Activated B cell treated with CpG ODN at 0.5 μM for 24 hours (primary cell): ENCODE data around the gene HHAT. TPM values are rescaled to one million over a fixed set of nuclear protein-coding genes. Genes with fewer than 3 reads are reported as not detected.

ENCODE experiments used
- ATAC-seq: fragments of 200-7000 bp; cut with Tn5 transposase; one replicate; pipeline ENCODE4 v1.10.0; 2021; ENCODE audit warnings: low read depth, mild to moderate bottlenecking, moderate library complexity
- CTCF ChIA-PET: fragments of 350-600 bp; sonication (Branson Sonifier 250); formaldehyde crosslinking; loops from one replicate; lab custom pipeline; 2021; ENCODE audit warnings: antibody characterized with exemption; lab: Charles Lee
- POLR2A ChIA-PET: fragments of 350-600 bp; sonication (Branson Sonifier 250); formaldehyde crosslinking; loops from one replicate; lab custom pipeline; 2021; ENCODE audit warnings: antibody characterized with exemption; lab: Charles Lee
- DNase-seq: peaks from one replicate; pipeline ENCODE4 v3.0.0; 2022
- H3K27ac Mint-ChIP-seq: one replicate; pipeline ENCODE4 v1.8.0; 2020; ENCODE audit warnings: mixed read lengths
- H3K27me3 Mint-ChIP-seq: one replicate; pipeline ENCODE4 v1.8.0; 2021; ENCODE audit warnings: mixed read lengths
- H3K36me3 Mint-ChIP-seq: one replicate; pipeline ENCODE4 v1.8.0; 2021; ENCODE audit warnings: low read depth, mixed read lengths
- H3K4me1 Mint-ChIP-seq: one replicate; pipeline ENCODE4 v1.8.0; 2021; ENCODE audit warnings: mixed read lengths
- H3K4me3 Mint-ChIP-seq: one replicate; pipeline ENCODE4 v1.8.0; 2020; ENCODE audit warnings: mild to moderate bottlenecking, mixed read lengths
- H3K9me3 Mint-ChIP-seq: one replicate; pipeline ENCODE4 v1.8.0; 2020; ENCODE audit warnings: mixed read lengths
- intact Hi-C: fragments of 100-400 bp; cut with micrococcal nuclease; formaldehyde crosslinking; loops from one replicate; pipeline ENCODE4 v1.15.1; 2024
- total RNA-seq: library from RNA; stranded (reverse); gene quantifications from 2 replicates; pipeline ENCODE4 v1.2.3, GENCODE V29; 2022
- TF ChIP-seq, protein P1 (sequence below): fragments of 200-600 bp; IDR thresholded peaks from one replicate; pipeline ENCODE4 v1.8.0; 2022; ENCODE audit warnings: antibody characterized with exemption, mild to moderate bottlenecking

The HHAT gene
- total RNA-seq, 1 donor from 2014 or later: 8.5 TPM

DNA sequence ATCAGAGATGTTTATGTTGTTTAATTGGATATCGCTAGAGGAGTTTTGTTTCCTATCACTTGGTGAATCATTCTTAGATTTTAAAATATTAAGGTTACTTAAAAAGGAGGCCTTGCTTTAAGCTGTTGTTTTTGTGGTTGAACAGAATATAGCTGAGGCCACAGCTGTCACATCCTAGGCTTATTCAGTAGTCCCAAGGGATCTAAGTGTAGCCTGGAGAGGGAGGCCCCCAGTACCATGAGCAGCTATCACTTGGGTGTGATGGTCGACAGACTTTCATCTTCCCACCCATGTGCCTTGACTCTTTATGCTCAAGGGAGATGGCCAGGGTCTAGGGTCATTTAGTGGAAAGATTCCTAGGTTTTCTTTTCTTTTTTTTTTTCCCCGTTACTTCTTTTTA is 278.7 kb downstream of the HHAT start:
- Mint-ChIP-seq H3K27me3 (no peaks in the 10 kb centered on the region), H3K4me3 (no peak overlapping the region), H3K9me3 (peaks cover 3% of the 10 kb centered on the region), H3K27ac (no peak overlapping the region), H3K36me3 (peaks cover 9% of the 10 kb centered on the region), H3K4me1 (no peaks in the 10 kb centered on the region)
- CTCF ChIA-PET: no interaction called here
- TF ChIP-seq, protein P1, sequence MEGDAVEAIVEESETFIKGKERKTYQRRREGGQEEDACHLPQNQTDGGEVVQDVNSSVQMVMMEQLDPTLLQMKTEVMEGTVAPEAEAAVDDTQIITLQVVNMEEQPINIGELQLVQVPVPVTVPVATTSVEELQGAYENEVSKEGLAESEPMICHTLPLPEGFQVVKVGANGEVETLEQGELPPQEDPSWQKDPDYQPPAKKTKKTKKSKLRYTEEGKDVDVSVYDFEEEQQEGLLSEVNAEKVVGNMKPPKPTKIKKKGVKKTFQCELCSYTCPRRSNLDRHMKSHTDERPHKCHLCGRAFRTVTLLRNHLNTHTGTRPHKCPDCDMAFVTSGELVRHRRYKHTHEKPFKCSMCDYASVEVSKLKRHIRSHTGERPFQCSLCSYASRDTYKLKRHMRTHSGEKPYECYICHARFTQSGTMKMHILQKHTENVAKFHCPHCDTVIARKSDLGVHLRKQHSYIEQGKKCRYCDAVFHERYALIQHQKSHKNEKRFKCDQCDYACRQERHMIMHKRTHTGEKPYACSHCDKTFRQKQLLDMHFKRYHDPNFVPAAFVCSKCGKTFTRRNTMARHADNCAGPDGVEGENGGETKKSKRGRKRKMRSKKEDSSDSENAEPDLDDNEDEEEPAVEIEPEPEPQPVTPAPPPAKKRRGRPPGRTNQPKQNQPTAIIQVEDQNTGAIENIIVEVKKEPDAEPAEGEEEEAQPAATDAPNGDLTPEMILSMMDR: no peak
- POLR2A ChIA-PET: no interaction called here
- no peak for DNase-seq
- no peak for ATAC-seq
- intact Hi-C loops: no loop called here

- ChIA-PET POLR2A (no interaction called here), CTCF (no interaction called here)
- TF ChIP-seq, protein P1: no peak
- peaks cover 9% of the 10 kb centered on the region for H3K36me3 Mint-ChIP-seq
- DNase-seq (no peak), ATAC-seq (no peak)
- H3K4me3 Mint-ChIP-seq: no peak overlapping the region
- no peak overlapping the region for H3K27ac Mint-ChIP-seq
- no peaks in the 10 kb centered on the region for H3K27me3 Mint-ChIP-seq
- peaks cover 3% of the 10 kb centered on the region for H3K9me3 Mint-ChIP-seq
- intact Hi-C loops: no loop called here
- H3K4me1 Mint-ChIP-seq: no peaks in the 10 kb centered on the region
Observed at GRCh38 chr1:210608767-210609166, 280.1 kb downstream of the HHAT start.

- DNase-seq (no peak), ATAC-seq (no peak)
- H3K36me3 Mint-ChIP-seq: peaks cover 2% of the 10 kb centered on the region
- ChIA-PET POLR2A (no interaction called here), CTCF (no interaction called here)
- H3K4me1 Mint-ChIP-seq: no peaks in the 10 kb centered on the region
- TF ChIP-seq, protein P1: no peak
- no peaks in the 10 kb centered on the region for H3K9me3 Mint-ChIP-seq
- no peak overlapping the region for H3K4me3 Mint-ChIP-seq
- intact Hi-C loops: no loop called here
- no peaks in the 10 kb centered on the region for H3K27me3 Mint-ChIP-seq
- H3K27ac Mint-ChIP-seq: no peak overlapping the region
Observed at GRCh38 chr1:210616356-210616755, 287.7 kb downstream of the HHAT start.

DNA sequence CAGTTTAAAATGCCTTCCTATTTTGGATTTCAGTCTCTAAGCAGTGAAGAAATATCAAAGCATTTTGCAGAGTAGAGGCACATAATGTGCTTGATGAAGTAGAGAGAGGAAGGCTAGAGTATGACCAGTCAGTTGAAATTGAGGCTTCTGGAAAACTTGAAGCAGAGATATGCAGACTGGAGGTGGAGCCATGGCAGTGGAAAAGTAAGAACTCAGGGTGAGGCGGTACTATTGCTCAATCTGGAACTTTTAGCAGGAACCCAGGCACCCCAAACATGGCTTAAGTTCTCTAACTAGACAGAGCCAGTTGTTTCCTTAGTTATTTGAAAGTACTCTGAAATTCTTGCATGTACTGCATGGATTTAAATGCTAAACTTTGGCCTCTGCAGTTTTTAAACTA is 288.6 kb downstream of the HHAT start:
- H3K4me3 Mint-ChIP-seq: no peak overlapping the region

DNA sequence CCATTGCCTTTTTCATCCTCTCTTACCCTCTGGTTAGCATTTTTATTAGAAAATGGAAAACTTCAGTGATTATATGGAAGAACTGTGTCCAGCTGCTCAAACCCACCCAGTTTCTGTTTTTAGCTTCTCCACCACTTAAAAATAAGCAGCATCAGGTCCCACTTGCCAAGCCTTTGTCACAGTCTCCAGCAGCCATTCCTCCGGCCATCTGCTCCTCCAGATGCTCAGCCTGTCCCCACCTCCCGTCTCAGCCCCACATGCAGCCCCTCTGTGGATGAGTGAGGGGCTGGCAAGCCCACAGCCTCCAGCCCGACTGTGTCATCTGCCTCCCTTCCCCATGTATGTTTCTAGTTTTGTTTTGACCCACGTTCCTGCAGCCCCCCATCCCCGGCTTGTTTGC is 289.7 kb downstream of the HHAT start:
- H3K27me3 Mint-ChIP-seq: no peaks in the 10 kb centered on the region
- no peaks in the 10 kb centered on the region for H3K9me3 Mint-ChIP-seq
- intact Hi-C loops: no loop called here
- H3K27ac Mint-ChIP-seq: no peak overlapping the region
- peaks cover 2% of the 10 kb centered on the region for H3K36me3 Mint-ChIP-seq
- no peaks in the 10 kb centered on the region for H3K4me1 Mint-ChIP-seq
- ChIA-PET CTCF (no interaction called here), POLR2A (no interaction called here)
- ATAC-seq: no peak
- H3K4me3 Mint-ChIP-seq: no peak overlapping the region
- TF ChIP-seq, protein P1: no peak
- DNase-seq: no peak

More for the DNA sequence above, 288.6 kb downstream of the HHAT start:
- no peaks in the 10 kb centered on the region for H3K27me3 Mint-ChIP-seq
- no peak for ATAC-seq
- POLR2A ChIA-PET: no interaction called here
- DNase-seq: no peak
- peaks cover 2% of the 10 kb centered on the region for H3K36me3 Mint-ChIP-seq
- H3K4me1 Mint-ChIP-seq: no peaks in the 10 kb centered on the region
- CTCF ChIA-PET: no interaction called here
- no peaks in the 10 kb centered on the region for H3K9me3 Mint-ChIP-seq
- intact Hi-C loops: no loop called here
- TF ChIP-seq, protein P1: no peak
- H3K27ac Mint-ChIP-seq: no peak overlapping the region
